Breast epithelium (tissue), 4 donors: Measurements from ENCODE around the gene RPL11. TPM values are rescaled to one million over a fixed set of nuclear protein-coding genes. Genes with fewer than 3 reads are reported as not detected.

Experiments
- DNase-seq, 2 donors: peaks; one replicate each; pipeline ENCODE4 v3.0.0-alpha.2; 2019; ENCODE audit warnings: low spot score in 2 of 2
- H3K27ac ChIP-seq, 2 donors: fragments of 200-600 bp; sonication (generic) in 1 of 2; one replicate each; pipeline ENCODE4 v1.5.1; 2016 to 2019; ENCODE audit warnings: mild to moderate bottlenecking in 1 of 2
- H3K27me3 ChIP-seq, 2 donors: fragments of 200-600 bp; sonication (generic) in 1 of 2; one replicate each; pipeline versions ENCODE4 v1.5.1 to v1.6.0; 2017 to 2019; ENCODE audit warnings: control low read depth in 1 of 2, mild to moderate bottlenecking in 1 of 2
- H3K36me3 ChIP-seq: fragments of 200-600 bp; one replicate; pipeline ENCODE4 v1.5.1; 2019
- H3K4me1 ChIP-seq, 2 donors: fragments of 200-600 bp; sonication (generic); one replicate each; pipeline ENCODE4 v1.5.1; 2016 to 2019; ENCODE audit warnings: control low read depth in 1 of 2
- H3K4me3 ChIP-seq, 3 donors: fragments of 200-600 bp; sonication (generic); 1 replicate in 2 of 3; 2 replicates in 1 of 3; pipeline ENCODE4 v1.5.1; 2016 to 2019; ENCODE audit warnings: mild to moderate bottlenecking in 3 of 3, moderate library complexity in 2 of 3
- H3K9me3 ChIP-seq, 2 donors: fragments of 200-600 bp; sonication (generic) in 1 of 2; one replicate each; pipeline ENCODE4 v1.5.1; 2016 to 2019; ENCODE audit warnings: control low read depth in 1 of 2
- CTCF ChIP-seq, 3 donors: fragments of 450-650 bp; IDR thresholded peaks; one replicate each; pipeline ENCODE4 v1.5.1; 2016 to 2017; ENCODE audit warnings: antibody characterized with exemption in 3 of 3, mild to moderate bottlenecking in 3 of 3, moderate library complexity in 3 of 3
- POLR2A ChIP-seq: fragments of 450-650 bp; IDR thresholded peaks from one replicate; pipeline ENCODE4 v1.6.1; 2016; ENCODE audit warnings: antibody characterized with exemption, mild to moderate bottlenecking, moderate library complexity
- POLR2AphosphoS5 ChIP-seq, 3 donors: sonication (generic); formaldehyde crosslinking; IDR thresholded peaks; one replicate each; pipeline ENCODE4 v1.6.1; 2017; ENCODE audit warnings: antibody characterized with exemption in 3 of 3
- intact Hi-C: fragments of 100-400 bp; cut with DNase I; formaldehyde crosslinking; loops from one replicate; pipeline ENCODE4 v1.15.1; 2023; ENCODE audit warnings: low total_unique reads
- total RNA-seq, 3 donors: library from RNA; depleted of rRNA; stranded (reverse); fragments of >200 nt; gene quantifications; one replicate each; pipeline ENCODE4 v1.1.0, GENCODE V29; 2016

The RPL11 gene
- 1,000 to 10,000 TPM; 1,191 to 1,487 (median 1,340) TPM for total RNA-seq

DNA sequence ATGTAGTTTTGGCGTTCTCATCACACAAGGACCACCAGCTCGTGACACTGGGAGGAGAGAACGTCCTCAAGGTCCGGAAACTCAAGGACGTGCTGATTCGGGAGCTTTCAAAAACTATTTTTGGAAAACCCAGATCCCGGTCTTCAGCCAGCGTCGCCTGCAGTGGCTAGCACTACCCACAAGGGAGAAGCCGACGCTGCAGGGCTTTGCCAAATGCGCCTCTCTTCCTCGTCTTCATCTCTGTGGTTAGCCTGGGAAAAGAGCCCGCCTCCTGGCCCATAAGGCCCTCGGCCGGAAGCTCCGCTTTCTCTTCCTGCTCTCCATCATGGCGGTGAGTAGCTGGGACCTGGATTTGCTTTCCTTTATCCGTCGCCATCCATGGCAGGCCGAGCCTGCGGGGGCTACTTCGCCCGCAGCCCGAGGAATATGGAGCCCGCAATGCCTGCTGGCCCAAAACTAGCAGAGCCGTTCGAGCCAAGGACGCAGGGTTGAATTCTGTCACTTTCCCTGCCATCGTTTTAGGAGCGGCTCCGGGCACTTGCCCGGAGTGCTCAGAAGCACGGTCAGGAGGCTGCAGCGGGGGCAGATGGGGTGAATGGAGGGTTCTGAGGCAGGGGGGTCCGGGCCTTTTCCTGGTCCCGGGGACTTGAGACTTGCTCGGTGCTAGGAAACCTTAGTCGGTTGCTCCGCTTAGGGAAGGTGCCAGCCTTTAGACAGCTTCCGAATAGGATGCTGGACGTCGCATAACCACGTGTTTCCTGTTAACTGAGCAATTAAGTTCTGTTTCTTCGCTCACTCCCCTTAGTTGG, at the start of gene RPL11:
Gene RPL11, plus strand, starts transcription at position 308 of the 809 bp plus-strand sequence. Its CDS starts 18 bp downstream, at position 326.
- Histone ChIP-seq H3K9me3 (peaks cover 0 to 6% of the 10 kb centered on the region in 2 donors), H3K36me3 (no peaks in the 10 kb centered on the region), H3K27me3 (no peaks in the 10 kb centered on the region), H3K4me3 (peak within 1 kb of the TSS; percentile 65 to 94 (median 79)), H3K4me1 (peaks cover 0 to 18% of the 10 kb centered on the region in 2 donors), H3K27ac (peak within 1 kb of the TSS; percentile 85 to 90)
- TF ChIP-seq POLR2AphosphoS5 (IDR thresholded peaks at IDR 0.05) (peak; percentile 96 to 99 (median 98)), POLR2A (peak; percentile 84), CTCF (IDR thresholded peaks at IDR 0.05) (peak; percentile 69 to 90 (median 86))
- peak; percentile 94 for DNase-seq
- intact Hi-C loops, result no loop called here

GRCh38 chr1:23643736-23644554, 47.7 kb upstream of the RPL11 start:
- no peak overlapping the region for H3K4me3 ChIP-seq
- TF ChIP-seq CTCF (IDR thresholded peaks at IDR 0.05), result no peak
- no peak for TF ChIP-seq POLR2A
- TF ChIP-seq POLR2AphosphoS5 (IDR thresholded peaks at IDR 0.05), result no peak
- no peaks in the 10 kb centered on the region for H3K36me3 ChIP-seq
- no peak for DNase-seq
- no peaks in the 10 kb centered on the region for H3K4me1 ChIP-seq
- H3K27me3 ChIP-seq, result no peaks in the 10 kb centered on the region
- intact Hi-C loops, result loop anchor here (2.0 kb wide), 1 partner anchor 287 kb away; no protein-coding TSS in a partner anchor
- H3K9me3 ChIP-seq, result no peaks in the 10 kb centered on the region
- no peak overlapping the region for H3K27ac ChIP-seq

DNA sequence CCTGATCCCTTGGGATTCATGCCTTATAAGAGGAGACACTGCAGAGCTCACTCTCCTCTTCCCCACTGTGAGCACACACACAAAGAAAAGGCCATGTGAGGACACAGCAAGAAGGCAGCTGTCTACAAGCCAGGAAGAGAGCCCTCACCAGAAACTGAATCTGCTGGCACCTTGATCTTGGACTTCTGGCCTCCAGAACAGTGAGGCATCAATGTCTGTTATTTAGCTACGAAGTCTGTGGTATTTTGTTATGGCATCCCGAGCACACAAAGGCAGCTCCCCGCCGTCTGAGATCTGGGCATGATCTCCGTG, 47.1 kb upstream of the RPL11 start:
- Histone ChIP-seq H3K27me3 (no peaks in the 10 kb centered on the region), H3K9me3 (no peaks in the 10 kb centered on the region), H3K36me3 (no peaks in the 10 kb centered on the region), H3K4me1 (no peaks in the 10 kb centered on the region), H3K4me3 (no peak overlapping the region), H3K27ac (no peak overlapping the region)
- TF ChIP-seq POLR2A (no peak), POLR2AphosphoS5 (IDR thresholded peaks at IDR 0.05) (no peak), CTCF (IDR thresholded peaks at IDR 0.05) (no peak)
- intact Hi-C loops, result loop anchor here (2.0 kb wide), 1 partner anchor 288 kb away; no protein-coding TSS in a partner anchor
- no peak for DNase-seq

GRCh38 chr1:23645338-23645737, 46.3 kb upstream of the RPL11 start:
- H3K36me3 ChIP-seq, result no peaks in the 10 kb centered on the region
- H3K27ac ChIP-seq, result no peak overlapping the region
- no peak overlapping the region for H3K4me3 ChIP-seq
- H3K9me3 ChIP-seq, result no peaks in the 10 kb centered on the region
- H3K27me3 ChIP-seq, result no peaks in the 10 kb centered on the region
- no peak for TF ChIP-seq POLR2AphosphoS5 (IDR thresholded peaks at IDR 0.05)
- TF ChIP-seq POLR2A, result no peak
- TF ChIP-seq CTCF (IDR thresholded peaks at IDR 0.05), result no peak
- intact Hi-C loops, result loop anchor here (2.0 kb wide), 1 partner anchor 289 kb away; no protein-coding TSS in a partner anchor
- H3K4me1 ChIP-seq, result no peaks in the 10 kb centered on the region
- no peak for DNase-seq
